ENCODE results near the gene PLEKHA6. TPM values are rescaled to one million over a fixed set of nuclear protein-coding genes. Genes with fewer than 3 reads are reported as not detected.

The PLEKHA6 gene
- polyA plus RNA-seq, 3 donors from 2014 or later, result not detected

DNA sequence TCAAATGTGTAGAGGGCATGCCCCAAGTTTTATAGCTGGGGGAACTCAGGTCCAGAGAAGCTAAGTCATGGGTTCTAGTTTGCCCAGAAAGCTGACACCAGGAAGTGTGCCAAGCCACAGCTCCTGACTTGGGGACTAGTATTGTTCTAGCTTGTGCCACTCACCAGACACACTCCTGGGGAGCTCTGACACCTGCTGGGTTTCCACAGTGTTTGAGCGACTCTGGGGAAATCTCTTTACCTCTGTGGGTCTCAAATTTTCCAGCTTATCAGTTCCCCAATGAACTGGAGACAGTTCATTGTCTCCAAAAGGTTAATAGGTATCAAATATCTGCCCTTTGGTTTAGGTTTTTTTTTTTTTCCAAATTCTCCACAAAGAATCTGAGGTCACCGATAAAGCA, 167.7 kb downstream of the PLEKHA6 start:
- Mint-ChIP-seq H3K36me3 (peaks cover 0 to under 1% (median 0%) of the 10 kb centered on the region in 3 donors), H3K27me3 (ENCODE audit: low read depth in 3 of 3) (peaks cover 7 to 23% (median 14%) of the 10 kb centered on the region in 3 donors), H3K4me1 (peaks cover 5 to 6% of the 10 kb centered on the region in 2 donors), H3K4me3 (no peak overlapping the region), H3K9me3 (peaks cover 0 to 2% (median 0%) of the 10 kb centered on the region in 6 donors), H3K27ac (no peak overlapping the region)
- no peak for DNase-seq

GRCh38 chr1:204191456-204191855, 168.3 kb downstream of the PLEKHA6 start:
- Mint-ChIP-seq H3K9me3 (peaks cover 0 to 2% (median 0%) of the 10 kb centered on the region in 6 donors), H3K4me3 (no peak overlapping the region), H3K4me1 (peaks cover 5 to 6% of the 10 kb centered on the region in 2 donors), H3K27me3 (ENCODE audit: low read depth in 3 of 3) (peaks cover 9 to 23% (median 13%) of the 10 kb centered on the region in 3 donors), H3K27ac (no peak overlapping the region), H3K36me3 (peaks cover 0 to 3% (median 0%) of the 10 kb centered on the region in 3 donors)
- no peak for DNase-seq

- peaks cover 0 to 3% (median 0%) of the 10 kb centered on the region in 3 donors for H3K36me3 Mint-ChIP-seq
- DNase-seq, result no peak
- H3K9me3 Mint-ChIP-seq, result peaks cover 0 to 2% (median 0%) of the 10 kb centered on the region in 6 donors
- H3K4me3 Mint-ChIP-seq, result peak overlapping the region in 2 of 5 donors; percentile 16 to 61
- H3K4me1 Mint-ChIP-seq, result peaks cover 5 to 6% of the 10 kb centered on the region in 2 donors
- H3K27me3 Mint-ChIP-seq (ENCODE audit: low read depth in 3 of 3), result peaks cover 6 to 23% (median 13%) of the 10 kb centered on the region in 3 donors
- no peak overlapping the region for H3K27ac Mint-ChIP-seq
Observed at GRCh38 chr1:204190212-204191211, 169.2 kb downstream of the PLEKHA6 start.

GRCh38 chr1:204188959-204189639, 170.6 kb downstream of the PLEKHA6 start:
- Mint-ChIP-seq H3K27me3 (ENCODE audit: low read depth in 3 of 3) (peaks cover 4 to 23% (median 15%) of the 10 kb centered on the region in 3 donors), H3K36me3 (peaks cover 0 to 3% (median 0%) of the 10 kb centered on the region in 3 donors), H3K4me3 (no peak overlapping the region), H3K27ac (no peak overlapping the region), H3K4me1 (peaks cover 3 to 6% of the 10 kb centered on the region in 2 donors), H3K9me3 (peaks cover 0 to 2% (median 0%) of the 10 kb centered on the region in 6 donors)
- DNase-seq, result no peak

DNA sequence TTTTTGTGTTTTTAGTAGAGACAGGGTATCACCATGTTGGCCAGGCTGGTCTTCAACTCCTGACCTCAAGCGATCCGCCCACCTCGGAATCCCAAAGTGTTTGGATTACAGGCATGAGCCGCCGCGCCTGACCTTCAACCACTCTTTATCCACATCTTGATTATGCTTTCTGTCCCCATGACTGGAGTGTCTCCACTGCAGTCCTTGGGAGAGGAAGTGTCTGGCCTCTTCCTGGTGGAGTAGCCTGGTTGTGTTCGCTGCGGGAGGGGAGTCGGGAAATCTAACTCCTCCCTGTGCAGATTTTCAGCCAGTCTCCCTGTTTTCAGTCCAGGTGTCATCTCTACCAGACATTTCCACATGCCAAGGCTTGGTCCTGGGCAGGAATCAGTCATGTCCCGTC, 173.1 kb downstream of the PLEKHA6 start:
- Mint-ChIP-seq H3K27me3 (ENCODE audit: low read depth in 3 of 3) (peaks cover 6 to 19% (median 17%) of the 10 kb centered on the region in 3 donors), H3K4me1 (peaks cover 3 to 6% of the 10 kb centered on the region in 2 donors), H3K27ac (no peak overlapping the region), H3K9me3 (peaks cover 0 to 2% (median 0%) of the 10 kb centered on the region in 6 donors), H3K4me3 (no peak overlapping the region), H3K36me3 (peaks cover 0 to 3% (median 0%) of the 10 kb centered on the region in 3 donors)
- DNase-seq, result no peak

- no peak overlapping the region for H3K27ac Mint-ChIP-seq
- no peaks in the 10 kb centered on the region for H3K4me1 Mint-ChIP-seq
- no peak overlapping the region for H3K4me3 Mint-ChIP-seq
Observed at GRCh38 chr1:204181116-204181515, 178.6 kb downstream of the PLEKHA6 start.

DNA sequence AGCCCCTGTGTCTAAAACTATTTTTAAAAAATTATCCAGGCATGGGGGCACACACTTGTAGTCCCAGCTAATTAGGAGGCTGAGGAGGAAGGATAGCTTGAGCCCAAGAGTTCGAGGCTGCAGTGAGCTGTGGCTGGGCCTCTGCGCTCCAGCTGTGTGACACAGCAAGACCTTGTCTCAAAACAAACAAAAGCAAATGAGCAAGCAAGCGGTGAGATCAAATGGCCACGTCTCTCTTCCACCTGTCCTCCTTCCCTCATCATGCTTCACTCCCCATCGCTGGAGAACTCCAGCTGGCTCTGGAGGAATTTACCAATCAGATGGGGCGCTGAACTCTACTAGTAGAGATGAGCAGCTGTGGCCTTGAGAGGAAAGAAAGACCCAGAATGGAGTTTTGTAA, 179.6 kb downstream of the PLEKHA6 start:
- H3K9me3 Mint-ChIP-seq, result peaks cover 0 to 1% (median 0%) of the 10 kb centered on the region in 6 donors
- peaks cover 0 to 6% (median 1%) of the 10 kb centered on the region in 3 donors for H3K27me3 Mint-ChIP-seq (ENCODE audit: low read depth in 3 of 3)
- no peak overlapping the region for H3K4me3 Mint-ChIP-seq
- DNase-seq, result no peak
- no peaks in the 10 kb centered on the region for H3K4me1 Mint-ChIP-seq
- no peaks in the 10 kb centered on the region for H3K36me3 Mint-ChIP-seq
- no peak overlapping the region for H3K27ac Mint-ChIP-seq

More at GRCh38 chr1:204181116-204181515, 178.6 kb downstream of the PLEKHA6 start:
- Mint-ChIP-seq H3K36me3 (no peaks in the 10 kb centered on the region), H3K9me3 (peaks cover 0 to 1% (median 0%) of the 10 kb centered on the region in 6 donors), H3K27me3 (ENCODE audit: low read depth in 3 of 3) (peaks cover 0 to 6% (median 1%) of the 10 kb centered on the region in 3 donors)
- DNase-seq, result no peak

- Mint-ChIP-seq H3K4me1 (no peaks in the 10 kb centered on the region), H3K27me3 (ENCODE audit: low read depth in 3 of 3) (peaks cover 0 to 4% (median 2%) of the 10 kb centered on the region in 3 donors), H3K4me3 (no peak overlapping the region), H3K36me3 (no peaks in the 10 kb centered on the region), H3K27ac (no peak overlapping the region), H3K9me3 (peaks cover 0 to 2% (median 0%) of the 10 kb centered on the region in 6 donors)
- no peak for DNase-seq
Observed at GRCh38 chr1:204178487-204179281, 181.0 kb downstream of the PLEKHA6 start.

GRCh38 chr1:204177133-204177532, 182.6 kb downstream of the PLEKHA6 start:
- no peak overlapping the region for H3K27ac Mint-ChIP-seq
- no peak overlapping the region for H3K4me3 Mint-ChIP-seq
- H3K4me1 Mint-ChIP-seq, result no peaks in the 10 kb centered on the region

GRCh38 chr1:204176049-204176448, 183.7 kb downstream of the PLEKHA6 start:
- Mint-ChIP-seq H3K27ac (no peak overlapping the region), H3K27me3 (ENCODE audit: low read depth in 3 of 3) (peaks cover 0 to 7% (median 2%) of the 10 kb centered on the region in 3 donors), H3K36me3 (peaks cover 0 to 3% (median 0%) of the 10 kb centered on the region in 3 donors), H3K4me3 (no peak overlapping the region), H3K9me3 (peaks cover 5 to 12% (median 9%) of the 10 kb centered on the region in 6 donors), H3K4me1 (no peaks in the 10 kb centered on the region)
- DNase-seq, result no peak

More at GRCh38 chr1:204177133-204177532, 182.6 kb downstream of the PLEKHA6 start:
- DNase-seq, result no peak
- peaks cover 0 to 7% (median 2%) of the 10 kb centered on the region in 3 donors for H3K27me3 Mint-ChIP-seq (ENCODE audit: low read depth in 3 of 3)
- H3K9me3 Mint-ChIP-seq, result peaks cover 0 to 9% (median 2%) of the 10 kb centered on the region in 6 donors
- H3K36me3 Mint-ChIP-seq, result no peaks in the 10 kb centered on the region

DNA sequence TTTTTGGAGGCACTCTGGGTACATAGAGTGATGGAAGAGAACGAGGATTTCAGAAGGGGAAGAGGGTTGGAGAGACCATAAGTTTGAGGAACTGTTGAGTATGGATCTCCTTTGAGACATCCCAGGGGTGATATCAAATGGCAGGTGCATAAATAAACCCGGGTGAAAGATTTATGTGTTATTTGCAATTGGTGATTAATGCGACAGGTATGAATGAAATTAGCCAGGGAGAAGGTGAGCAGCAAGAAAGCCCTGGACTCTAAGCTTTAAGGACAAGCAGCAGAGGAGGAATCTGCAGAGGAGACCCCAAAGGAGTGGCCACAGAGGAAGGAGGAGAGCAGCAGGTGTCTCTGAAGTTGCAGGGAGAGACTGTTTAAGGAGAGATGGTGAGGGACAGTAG, 184.8 kb downstream of the PLEKHA6 start:
- no peak for DNase-seq
- Mint-ChIP-seq H3K9me3 (peaks cover 15 to 23% (median 19%) of the 10 kb centered on the region in 6 donors), H3K36me3 (peaks cover 0 to 7% (median 0%) of the 10 kb centered on the region in 3 donors), H3K27ac (no peak overlapping the region), H3K4me3 (no peak overlapping the region), H3K27me3 (ENCODE audit: low read depth in 3 of 3) (peaks cover 0 to 7% (median 4%) of the 10 kb centered on the region in 3 donors), H3K4me1 (no peaks in the 10 kb centered on the region)

DNA sequence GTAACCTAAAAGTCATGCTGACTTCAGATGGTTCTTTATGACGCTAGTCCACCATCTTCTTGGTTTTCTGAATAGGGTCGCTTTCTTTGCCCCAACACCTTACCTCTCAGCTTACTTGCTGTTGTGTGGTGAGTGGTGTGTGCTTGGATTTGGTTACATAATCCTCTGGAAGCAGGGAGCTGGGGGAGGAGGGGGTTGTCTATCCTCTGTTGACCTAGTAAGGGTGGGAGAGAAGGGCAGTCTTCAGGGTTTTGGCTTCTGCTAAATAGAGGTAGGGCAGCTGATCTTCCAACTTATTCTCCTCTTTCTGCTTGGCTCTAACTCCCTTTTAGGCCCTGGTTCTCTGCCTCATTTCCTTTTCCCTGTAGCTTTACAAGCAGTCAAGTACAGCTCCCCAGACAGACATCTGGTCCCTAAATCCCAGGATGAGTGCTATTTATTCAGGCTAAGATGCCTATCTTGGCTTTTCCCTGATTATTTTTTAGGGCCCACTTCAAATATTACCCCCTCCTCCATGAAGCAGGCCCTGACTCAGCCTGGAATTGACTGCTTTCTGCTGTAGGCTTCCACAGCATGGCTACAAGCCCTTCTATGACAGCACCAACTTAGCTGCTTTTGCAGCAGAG, 187.2 kb downstream of the PLEKHA6 start:
- peaks cover 0 to 7% (median 4%) of the 10 kb centered on the region in 3 donors for H3K36me3 Mint-ChIP-seq
- H3K4me3 Mint-ChIP-seq, result no peak overlapping the region
- no peaks in the 10 kb centered on the region for H3K4me1 Mint-ChIP-seq
- no peak for DNase-seq
- peaks cover 24 to 44% (median 35%) of the 10 kb centered on the region in 6 donors for H3K9me3 Mint-ChIP-seq
- H3K27me3 Mint-ChIP-seq (ENCODE audit: low read depth in 3 of 3), result peaks cover 0 to 7% (median 6%) of the 10 kb centered on the region in 3 donors
- H3K27ac Mint-ChIP-seq, result no peak overlapping the region

Data from immature natural killer cell (primary cell).